ENCODE measurements around the gene CCNK.

CCNK gene

GRCh38 chr14:99511421-99512109, 30.4 kb downstream of the CCNK start:
- Histone ChIP-seq H3K36me3 (ENCODE audit: control insufficient read depth, insufficient read depth, low read length) (no peaks in the 10 kb centered on the region), H3K9ac (no peak overlapping the region), H3K27ac (no peak overlapping the region), H3K4me1 (no peaks in the 10 kb centered on the region), H3K79me2 (no peaks in the 10 kb centered on the region), H3K9me3 (ENCODE audit: control insufficient read depth, low read length) (no peaks in the 10 kb centered on the region), H3K4me2 (ENCODE audit: low read length) (no peak overlapping the region), H3K27me3 (ENCODE audit: control insufficient read depth, insufficient read depth, low read length) (no peaks in the 10 kb centered on the region), H3K4me3 (ENCODE audit: low read depth, low read length) (no peak overlapping the region), H2AFZ (no peak overlapping the region)
- TF ChIP-seq, protein P1, sequence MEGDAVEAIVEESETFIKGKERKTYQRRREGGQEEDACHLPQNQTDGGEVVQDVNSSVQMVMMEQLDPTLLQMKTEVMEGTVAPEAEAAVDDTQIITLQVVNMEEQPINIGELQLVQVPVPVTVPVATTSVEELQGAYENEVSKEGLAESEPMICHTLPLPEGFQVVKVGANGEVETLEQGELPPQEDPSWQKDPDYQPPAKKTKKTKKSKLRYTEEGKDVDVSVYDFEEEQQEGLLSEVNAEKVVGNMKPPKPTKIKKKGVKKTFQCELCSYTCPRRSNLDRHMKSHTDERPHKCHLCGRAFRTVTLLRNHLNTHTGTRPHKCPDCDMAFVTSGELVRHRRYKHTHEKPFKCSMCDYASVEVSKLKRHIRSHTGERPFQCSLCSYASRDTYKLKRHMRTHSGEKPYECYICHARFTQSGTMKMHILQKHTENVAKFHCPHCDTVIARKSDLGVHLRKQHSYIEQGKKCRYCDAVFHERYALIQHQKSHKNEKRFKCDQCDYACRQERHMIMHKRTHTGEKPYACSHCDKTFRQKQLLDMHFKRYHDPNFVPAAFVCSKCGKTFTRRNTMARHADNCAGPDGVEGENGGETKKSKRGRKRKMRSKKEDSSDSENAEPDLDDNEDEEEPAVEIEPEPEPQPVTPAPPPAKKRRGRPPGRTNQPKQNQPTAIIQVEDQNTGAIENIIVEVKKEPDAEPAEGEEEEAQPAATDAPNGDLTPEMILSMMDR (IDR thresholded peaks at IDR 0.05), result no peak

DNA sequence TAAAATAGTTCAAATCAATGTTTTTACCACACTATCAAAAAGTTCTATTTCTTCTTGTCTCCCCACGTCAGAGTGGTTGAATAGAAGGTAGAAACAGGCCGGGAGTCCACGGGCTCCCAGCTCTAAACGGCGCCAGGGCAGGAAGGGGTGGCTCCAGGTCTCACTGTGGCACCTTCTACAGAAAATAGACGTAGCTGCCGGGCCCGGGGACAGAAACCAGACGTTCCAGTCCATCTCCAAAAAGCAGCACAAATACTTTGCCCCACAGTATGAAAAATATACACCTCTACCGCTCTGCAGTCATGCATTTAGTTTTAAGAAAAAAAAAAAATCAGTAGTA, 30.9 kb downstream of the CCNK start:
- H3K4me3 ChIP-seq (ENCODE audit: low read depth, low read length), result no peak overlapping the region
- H3K27ac ChIP-seq, result no peak overlapping the region
- H3K36me3 ChIP-seq (ENCODE audit: control insufficient read depth, insufficient read depth, low read length), result no peaks in the 10 kb centered on the region
- no peaks in the 10 kb centered on the region for H3K4me1 ChIP-seq
- TF ChIP-seq, protein P1 (IDR thresholded peaks at IDR 0.05), result no peak
- no peak overlapping the region for H3K4me2 ChIP-seq (ENCODE audit: low read length)
- H2AFZ ChIP-seq, result no peak overlapping the region
- H3K79me2 ChIP-seq, result no peaks in the 10 kb centered on the region
- H3K9me3 ChIP-seq (ENCODE audit: control insufficient read depth, low read length), result no peaks in the 10 kb centered on the region
- no peak overlapping the region for H3K9ac ChIP-seq
- H3K27me3 ChIP-seq (ENCODE audit: control insufficient read depth, insufficient read depth, low read length), result no peaks in the 10 kb centered on the region

DNA sequence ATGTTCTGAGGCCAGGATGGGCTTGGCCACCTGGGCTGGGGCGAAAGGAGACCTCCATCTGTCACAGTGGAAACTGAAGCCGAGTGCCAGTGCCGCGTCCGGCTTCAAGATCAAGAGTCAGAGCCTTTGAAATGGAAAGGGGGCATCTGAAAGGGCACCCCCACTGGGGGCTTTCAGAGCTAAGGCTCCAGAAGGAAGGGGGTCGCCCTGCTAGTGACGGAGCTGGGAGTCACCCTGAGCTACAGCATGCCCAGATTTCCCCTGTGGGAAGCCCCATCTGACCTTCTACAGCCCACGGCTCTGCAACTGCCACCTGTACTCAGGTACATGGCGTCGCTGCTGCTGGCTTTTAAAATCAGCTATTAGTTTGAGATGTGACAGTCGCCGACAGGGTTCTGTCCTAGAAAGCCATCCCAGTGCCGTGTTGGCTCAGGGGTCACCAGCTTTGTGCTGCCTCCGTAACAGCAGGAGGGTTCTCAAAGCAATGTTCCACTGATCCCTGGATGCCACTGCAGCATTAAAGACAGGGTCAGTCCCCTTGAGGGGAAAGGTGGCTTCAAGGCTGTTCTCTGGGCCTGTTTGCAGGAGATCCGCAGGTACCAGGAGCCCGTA, 31.5 kb downstream of the CCNK start:
- Histone ChIP-seq H3K79me2 (no peaks in the 10 kb centered on the region), H2AFZ (no peak overlapping the region), H3K4me3 (ENCODE audit: low read depth, low read length) (no peak overlapping the region), H3K4me2 (ENCODE audit: low read length) (no peak overlapping the region), H3K36me3 (ENCODE audit: control insufficient read depth, insufficient read depth, low read length) (no peaks in the 10 kb centered on the region), H3K4me1 (no peaks in the 10 kb centered on the region), H3K27me3 (ENCODE audit: control insufficient read depth, insufficient read depth, low read length) (no peaks in the 10 kb centered on the region), H3K27ac (no peak overlapping the region), H3K9me3 (ENCODE audit: control insufficient read depth, low read length) (no peaks in the 10 kb centered on the region), H3K9ac (no peak overlapping the region)
- TF ChIP-seq, protein P1 (IDR thresholded peaks at IDR 0.05), result no peak

GRCh38 chr14:99513183-99513694, 32.0 kb downstream of the CCNK start:
- H2AFZ ChIP-seq, result no peak overlapping the region
- no peak overlapping the region for H3K4me2 ChIP-seq (ENCODE audit: low read length)
- H3K9me3 ChIP-seq (ENCODE audit: control insufficient read depth, low read length), result no peaks in the 10 kb centered on the region
- no peak overlapping the region for H3K4me3 ChIP-seq (ENCODE audit: low read depth, low read length)
- no peak overlapping the region for H3K27ac ChIP-seq
- H3K9ac ChIP-seq, result no peak overlapping the region
- H3K36me3 ChIP-seq (ENCODE audit: control insufficient read depth, insufficient read depth, low read length), result no peaks in the 10 kb centered on the region
- no peaks in the 10 kb centered on the region for H3K27me3 ChIP-seq (ENCODE audit: control insufficient read depth, insufficient read depth, low read length)
- TF ChIP-seq, protein P1 (IDR thresholded peaks at IDR 0.05), result no peak
- peaks cover 2% of the 10 kb centered on the region for H3K79me2 ChIP-seq
- no peaks in the 10 kb centered on the region for H3K4me1 ChIP-seq
